Tibial nerve (tissue), 4 donors: ENCODE results near the gene PRRG3. TPM values are rescaled to one million over a fixed set of nuclear protein-coding genes. Genes with fewer than 3 reads are reported as not detected.

Source experiments
- DNase-seq, 2 donors: peaks; one replicate each; pipeline ENCODE4 v3.0.0-alpha.2; 2019; ENCODE audit warnings: low spot score in 2 of 2
- H3K27ac ChIP-seq, 4 donors: fragments of 200-600 bp; sonication (generic) in 3 of 4; one replicate each; pipeline ENCODE4 v1.5.1; 2017 to 2019; ENCODE audit warnings: mild to moderate bottlenecking in 1 of 4
- H3K27me3 ChIP-seq, 2 donors: fragments of 200-600 bp; sonication (generic) in 1 of 2; one replicate each; pipeline versions ENCODE4 v1.5.1 to v1.6.0; 2017 to 2019
- H3K36me3 ChIP-seq, 3 donors: fragments of 200-600 bp; sonication (generic); one replicate each; pipeline ENCODE4 v1.5.1; 2018 to 2019
- H3K4me1 ChIP-seq, 4 donors: fragments of 200-600 bp; sonication (generic) in 3 of 4; one replicate each; pipeline ENCODE4 v1.5.1; 2017 to 2019
- H3K4me3 ChIP-seq, 4 donors: fragments of 200-600 bp; sonication (generic) in 3 of 4; one replicate each; pipeline ENCODE4 v1.5.1; 2017 to 2019; ENCODE audit warnings: mild to moderate bottlenecking in 1 of 4, moderate library complexity in 1 of 4
- H3K9me3 ChIP-seq, 4 donors: fragments of 200-600 bp; sonication (generic) in 3 of 4; one replicate each; pipeline ENCODE4 v1.5.1; 2017 to 2019
- CTCF ChIP-seq, 5 experiments: fragments of 200-600 bp in 3 of 5; fragments of 450-650 bp in 2 of 5; sonication (generic) in 3 of 5; IDR thresholded peaks; one replicate each; pipeline ENCODE4 v1.5.1; 2016 to 2019; ENCODE audit warnings: antibody characterized with exemption in 5 of 5, mild to moderate bottlenecking in 3 of 5, moderate library complexity in 2 of 5
- EP300 ChIP-seq, 2 donors: sonication (generic); formaldehyde crosslinking; IDR thresholded peaks; one replicate each; pipeline ENCODE4 v1.6.1; 2017; ENCODE audit warnings: antibody characterized with exemption in 2 of 2, mild to moderate bottlenecking in 1 of 2
- POLR2A ChIP-seq, 2 donors: fragments of 450-650 bp; IDR thresholded peaks; one replicate each; pipeline ENCODE4 v1.6.1; 2017; ENCODE audit warnings: antibody characterized with exemption in 2 of 2, mild to moderate bottlenecking in 2 of 2, moderate library complexity in 2 of 2
- WGBS, 2 donors: methylation state at CpG; one replicate each; pipeline ENCODE4 v1.1.5; 2018; 5-methylcytosine and 5-hydroxymethylcytosine counted together
- total RNA-seq, 4 donors: library from RNA; depleted of rRNA; stranded (reverse); fragments of >200 nt; gene quantifications; one replicate each; pipeline ENCODE4 v1.1.0, GENCODE V29; 2016

PRRG3 gene
- total RNA-seq, 4 donors from 2014 or later: 14.0 to 55.7 (median 15.9) TPM

GRCh38 chrX:151737494-151737893 is 42.2 kb downstream of the PRRG3 start:
- no peaks in the 10 kb centered on the region for H3K36me3 ChIP-seq
- TF ChIP-seq EP300 (IDR thresholded peaks at IDR 0.05) (no peak), CTCF (IDR thresholded peaks at IDR 0.05) (no peak), POLR2A (IDR thresholded peaks at IDR 0.05) (no peak)
- no peak for DNase-seq
- 56 to 67% methylated on average over 5 of the region's 5 CpGs for WGBS, 2 donors
- H3K27ac ChIP-seq: no peak overlapping the region
- H3K27me3 ChIP-seq: no peaks in the 10 kb centered on the region
- H3K9me3 ChIP-seq: no peaks in the 10 kb centered on the region
- no peak overlapping the region for H3K4me3 ChIP-seq
- no peaks in the 10 kb centered on the region for H3K4me1 ChIP-seq

- H3K27ac ChIP-seq: no peak overlapping the region
- no peaks in the 10 kb centered on the region for H3K36me3 ChIP-seq
- DNase-seq: no peak
- no peaks in the 10 kb centered on the region for H3K4me1 ChIP-seq
- H3K27me3 ChIP-seq: no peaks in the 10 kb centered on the region
- 45 to 76% methylated on average over 2 to 7 of the region's 7 CpGs for WGBS, 2 donors
- TF ChIP-seq POLR2A (IDR thresholded peaks at IDR 0.05) (no peak), CTCF (IDR thresholded peaks at IDR 0.05) (no peak), EP300 (IDR thresholded peaks at IDR 0.05) (no peak)
- no peaks in the 10 kb centered on the region for H3K9me3 ChIP-seq
- H3K4me3 ChIP-seq: no peak overlapping the region
These were observed 43.5 kb downstream of the PRRG3 start for GRCh38 chrX:151738751-151739150.

GRCh38 chrX:151741606-151742005 is 46.3 kb downstream of the PRRG3 start:
- TF ChIP-seq POLR2A (IDR thresholded peaks at IDR 0.05) (no peak), CTCF (IDR thresholded peaks at IDR 0.05) (no peak)

GRCh38 chrX:151742311-151742710 is 47.1 kb downstream of the PRRG3 start:
- Histone ChIP-seq H3K27me3 (no peaks in the 10 kb centered on the region), H3K4me3 (no peak overlapping the region), H3K36me3 (no peaks in the 10 kb centered on the region), H3K4me1 (no peaks in the 10 kb centered on the region), H3K27ac (no peak overlapping the region), H3K9me3 (no peaks in the 10 kb centered on the region)
- 91 to 98% methylated on average over 4 to 5 of the region's 5 CpGs for whole genome bisulfite sequencing, 2 donors
- TF ChIP-seq POLR2A (IDR thresholded peaks at IDR 0.05): no peak
- TF ChIP-seq EP300 (IDR thresholded peaks at IDR 0.05): no peak
- TF ChIP-seq CTCF (IDR thresholded peaks at IDR 0.05): no peak
- DNase-seq: no peak

More at GRCh38 chrX:151741606-151742005, 46.3 kb downstream of the PRRG3 start:
- 72% methylated on average over 4 of the region's 4 CpGs for WGBS, 2 donors
- H3K36me3 ChIP-seq: no peaks in the 10 kb centered on the region
- no peaks in the 10 kb centered on the region for H3K27me3 ChIP-seq
- DNase-seq: no peak
- no peak overlapping the region for H3K27ac ChIP-seq
- no peaks in the 10 kb centered on the region for H3K9me3 ChIP-seq
- H3K4me1 ChIP-seq: no peaks in the 10 kb centered on the region
- no peak overlapping the region for H3K4me3 ChIP-seq

- TF ChIP-seq EP300 (IDR thresholded peaks at IDR 0.05): no peak
- TF ChIP-seq POLR2A (IDR thresholded peaks at IDR 0.05): no peak
- TF ChIP-seq CTCF (IDR thresholded peaks at IDR 0.05): no peak
- Histone ChIP-seq H3K9me3 (no peaks in the 10 kb centered on the region), H3K4me3 (no peak overlapping the region), H3K27ac (no peak overlapping the region), H3K27me3 (no peaks in the 10 kb centered on the region), H3K4me1 (no peaks in the 10 kb centered on the region), H3K36me3 (no peaks in the 10 kb centered on the region)
- no peak for DNase-seq
- WGBS, 2 donors: 87 to 95% methylated on average over 21 of the region's 21 CpGs
These were observed 48.6 kb downstream of the PRRG3 start for GRCh38 chrX:151743651-151744470.
